Endometrium (tissue), 2 donors: ENCODE results near the gene FGF16.
"Not testable (repeated sequence)": the region's sequence is repeated elsewhere in the genome, so short reads cannot be mapped to it uniquely, and the experiment has no call there.

Source experiments
- FAIRE-seq: peaks from 2 replicates; lab custom pipeline; 2012; peaks lifted over from hg19 to GRCh38; lab: Jason Lieb, UNC
- donor health status: control.
- donor health status: control.

Gene FGF16

GRCh38 chrX:77446908-77447652, at the start of gene FGF16:
FGF16 (plus strand) TSS chrX:77447389; CDS start chrX:77447675, 286 bp downstream.
- no peak for FAIRE-seq

GRCh38 chrX:77398330-77398954, 48.7 kb upstream of the FGF16 start:
- FAIRE-seq, result no peak

GRCh38 chrX:77404419-77404818, 42.8 kb upstream of the FGF16 start:
- FAIRE-seq, result no peak

- not testable (repeated sequence) for FAIRE-seq
These were observed 39.4 kb upstream of the FGF16 start for GRCh38 chrX:77407821-77408220.

- no peak for FAIRE-seq
These were observed 34.6 kb upstream of the FGF16 start for GRCh38 chrX:77412631-77413030.

GRCh38 chrX:77415161-77415560, 32.0 kb upstream of the FGF16 start:
- no peak for FAIRE-seq

- no peak for FAIRE-seq
These were observed 31.3 kb upstream of the FGF16 start for GRCh38 chrX:77415882-77416281.

- FAIRE-seq, result no peak
These were observed 24.1 kb upstream of the FGF16 start for GRCh38 chrX:77422891-77423648.

GRCh38 chrX:77426811-77427210, 20.4 kb upstream of the FGF16 start:
- no peak for FAIRE-seq

- FAIRE-seq, result no peak
These were observed 19.6 kb upstream of the FGF16 start for GRCh38 chrX:77427611-77428010.

GRCh38 chrX:77428551-77428950, 18.6 kb upstream of the FGF16 start:
- FAIRE-seq, result no peak

- no peak for FAIRE-seq
These were observed 16.0 kb upstream of the FGF16 start for GRCh38 chrX:77431227-77431626.

GRCh38 chrX:77433001-77433400, 14.2 kb upstream of the FGF16 start:
- no peak for FAIRE-seq

GRCh38 chrX:77434962-77435361, 12.2 kb upstream of the FGF16 start:
- no peak for FAIRE-seq

GRCh38 chrX:77436271-77436670, 10.9 kb upstream of the FGF16 start:
- no peak for FAIRE-seq

- no peak for FAIRE-seq
These were observed 10.5 kb upstream of the FGF16 start for GRCh38 chrX:77436682-77437081.

GRCh38 chrX:77440330-77440729, 6.9 kb upstream of the FGF16 start:
- FAIRE-seq, result no peak

- no peak for FAIRE-seq
These were observed 6.2 kb upstream of the FGF16 start for GRCh38 chrX:77441033-77441432.

GRCh38 chrX:77441479-77441878, 5.7 kb upstream of the FGF16 start:
- no peak for FAIRE-seq

GRCh38 chrX:77442728-77443127, 4.5 kb upstream of the FGF16 start:
- no peak for FAIRE-seq

GRCh38 chrX:77444075-77444474, 3.1 kb upstream of the FGF16 start:
- FAIRE-seq, result no peak

- FAIRE-seq, result no peak
These were observed 2.6 kb upstream of the FGF16 start for GRCh38 chrX:77444545-77444944.

GRCh38 chrX:77446029-77446585, 1.1 kb upstream of the FGF16 start:
- FAIRE-seq, result no peak
